ENCODE data around the gene HPCAL1. TPM values are rescaled to one million over a fixed set of nuclear protein-coding genes. Genes with fewer than 3 reads are reported as not detected.

The HPCAL1 gene
- total and polyA plus RNA-seq, 8 donors, result 14.0 to 571 (median 85.4) TPM

GRCh38 chr2:10333966-10334365, 31.3 kb downstream of the HPCAL1 start:
- 80 to 93% (median 84%) methylated on average over 7 of the region's 7 CpGs for WGBS, 5 donors
- no peak overlapping the region for H3K4me3 ChIP-seq
- no peak for TF ChIP-seq EP300 (IDR thresholded peaks at IDR 0.05)
- TF ChIP-seq POLR2AphosphoS5 (IDR thresholded peaks at IDR 0.05), result no peak
- TF ChIP-seq POLR2A (IDR thresholded peaks at IDR 0.05), result no peak
- TF ChIP-seq, protein P1, sequence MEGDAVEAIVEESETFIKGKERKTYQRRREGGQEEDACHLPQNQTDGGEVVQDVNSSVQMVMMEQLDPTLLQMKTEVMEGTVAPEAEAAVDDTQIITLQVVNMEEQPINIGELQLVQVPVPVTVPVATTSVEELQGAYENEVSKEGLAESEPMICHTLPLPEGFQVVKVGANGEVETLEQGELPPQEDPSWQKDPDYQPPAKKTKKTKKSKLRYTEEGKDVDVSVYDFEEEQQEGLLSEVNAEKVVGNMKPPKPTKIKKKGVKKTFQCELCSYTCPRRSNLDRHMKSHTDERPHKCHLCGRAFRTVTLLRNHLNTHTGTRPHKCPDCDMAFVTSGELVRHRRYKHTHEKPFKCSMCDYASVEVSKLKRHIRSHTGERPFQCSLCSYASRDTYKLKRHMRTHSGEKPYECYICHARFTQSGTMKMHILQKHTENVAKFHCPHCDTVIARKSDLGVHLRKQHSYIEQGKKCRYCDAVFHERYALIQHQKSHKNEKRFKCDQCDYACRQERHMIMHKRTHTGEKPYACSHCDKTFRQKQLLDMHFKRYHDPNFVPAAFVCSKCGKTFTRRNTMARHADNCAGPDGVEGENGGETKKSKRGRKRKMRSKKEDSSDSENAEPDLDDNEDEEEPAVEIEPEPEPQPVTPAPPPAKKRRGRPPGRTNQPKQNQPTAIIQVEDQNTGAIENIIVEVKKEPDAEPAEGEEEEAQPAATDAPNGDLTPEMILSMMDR (IDR thresholded peaks at IDR 0.05), result no peak
- H3K9me3 ChIP-seq, result peaks cover 0 to 7% (median 5%) of the 10 kb centered on the region in 4 donors
- no peak overlapping the region for H3K27ac ChIP-seq
- H3K4me1 ChIP-seq, result peaks cover 30 to 45% (median 42%) of the 10 kb centered on the region in 4 donors
- H3K36me3 ChIP-seq, result peaks cover 0 to 16% (median 10%) of the 10 kb centered on the region in 4 donors
- H3K27me3 ChIP-seq, result no peaks in the 10 kb centered on the region
- DNase-seq, result no peak
- intact Hi-C loops (cut with DNase I; ENCODE audit: low total_unique reads), result no loop called here

- Histone ChIP-seq H3K4me1 (peaks cover 22 to 41% (median 30%) of the 10 kb centered on the region in 4 donors), H3K27ac (no peak overlapping the region), H3K4me3 (no peak overlapping the region), H3K36me3 (peaks cover 0 to 16% (median 11%) of the 10 kb centered on the region in 4 donors), H3K9me3 (peaks cover 0 to 7% (median 5%) of the 10 kb centered on the region in 4 donors), H3K27me3 (no peaks in the 10 kb centered on the region)
- intact Hi-C loops (cut with DNase I; ENCODE audit: low total_unique reads), result no loop called here
- TF ChIP-seq POLR2AphosphoS5 (IDR thresholded peaks at IDR 0.05), result no peak
- TF ChIP-seq POLR2A (IDR thresholded peaks at IDR 0.05), result no peak
- TF ChIP-seq, protein P1 (IDR thresholded peaks at IDR 0.05), result no peak
- TF ChIP-seq EP300 (IDR thresholded peaks at IDR 0.05), result no peak
- no peak for DNase-seq
- WGBS, 5 donors, result 93 to 97% (median 95%) methylated on average over 9 of the region's 9 CpGs
Observed at GRCh38 chr2:10335046-10335840, 32.5 kb downstream of the HPCAL1 start.

- H3K4me1 ChIP-seq, result peaks cover 11 to 40% (median 19%) of the 10 kb centered on the region in 4 donors
- no peak overlapping the region for H3K4me3 ChIP-seq
- no peaks in the 10 kb centered on the region for H3K27me3 ChIP-seq
- peaks cover 0 to 7% (median 5%) of the 10 kb centered on the region in 4 donors for H3K9me3 ChIP-seq
- 67 to 84% (median 78%) methylated on average over 4 of the region's 4 CpGs for WGBS, 5 donors
- no peak overlapping the region for H3K27ac ChIP-seq
- no peak for TF ChIP-seq POLR2A (IDR thresholded peaks at IDR 0.05)
- TF ChIP-seq EP300 (IDR thresholded peaks at IDR 0.05), result no peak
- TF ChIP-seq, protein P1 (IDR thresholded peaks at IDR 0.05), result no peak
- no peak for TF ChIP-seq POLR2AphosphoS5 (IDR thresholded peaks at IDR 0.05)
- no peak for DNase-seq
- H3K36me3 ChIP-seq, result peaks cover 0 to 16% (median 11%) of the 10 kb centered on the region in 4 donors
- intact Hi-C loops (cut with DNase I; ENCODE audit: low total_unique reads), result no loop called here
Observed at GRCh38 chr2:10336283-10336682, 33.6 kb downstream of the HPCAL1 start.

GRCh38 chr2:10337449-10338269, 35.0 kb downstream of the HPCAL1 start:
- TF ChIP-seq POLR2A (IDR thresholded peaks at IDR 0.05) (no peak), EP300 (IDR thresholded peaks at IDR 0.05) (no peak), POLR2AphosphoS5 (IDR thresholded peaks at IDR 0.05) (no peak)
- TF ChIP-seq, protein P1 (IDR thresholded peaks at IDR 0.05), result no peak
- H3K36me3 ChIP-seq, result peaks cover 0 to 16% (median 11%) of the 10 kb centered on the region in 4 donors
- intact Hi-C loops (cut with DNase I; ENCODE audit: low total_unique reads), result no loop called here
- no peak for DNase-seq
- no peak overlapping the region for H3K4me3 ChIP-seq
- peaks cover 6 to 39% (median 12%) of the 10 kb centered on the region in 4 donors for H3K4me1 ChIP-seq
- no peak overlapping the region for H3K27ac ChIP-seq
- H3K9me3 ChIP-seq, result peaks cover 0 to 7% (median 5%) of the 10 kb centered on the region in 4 donors
- WGBS, 5 donors, result 83 to 89% (median 87%) methylated on average over 16 of the region's 16 CpGs
- H3K27me3 ChIP-seq, result no peaks in the 10 kb centered on the region
